ENCODE measurements around the gene KIAA0232. TPM values are rescaled to one million over a fixed set of nuclear protein-coding genes. Genes with fewer than 3 reads are reported as not detected.

Gene KIAA0232
- total RNA-seq, 1 experiment from 2014 or later: 15.6 TPM

GRCh38 chr4:6892190-6892908, 109.8 kb downstream of the KIAA0232 start:
- DNase-seq (ENCODE audit: unreplicated experiment): no peak
- CTCF ChIA-PET: interaction anchor here (0.6 to 1.4 kb wide), 8 partner anchors 19 to 395 kb away, joined by 3 to 5 read pairs (median 3); no protein-coding TSS in a partner anchor
- POLR2A ChIA-PET: no interaction called here
- no TSS peak for BruUV-seq (replicated peaks)
- H3K27ac Mint-ChIP-seq (ENCODE audit: low read depth, unreplicated experiment): no peak overlapping the region
- peaks cover 4% of the 10 kb centered on the region for H3K4me1 Mint-ChIP-seq (ENCODE audit: insufficient read depth, unreplicated experiment)
- intact Hi-C loops (cut with micrococcal nuclease): loop anchor here (5.0 kb wide), 1 partner anchor 180 kb away; no protein-coding TSS in a partner anchor
- no peaks in the 10 kb centered on the region for H3K27me3 Mint-ChIP-seq (ENCODE audit: insufficient read depth, unreplicated experiment)
- H3K36me3 Mint-ChIP-seq (ENCODE audit: insufficient read depth, unreplicated experiment): peaks cover 11% of the 10 kb centered on the region
- TF ChIP-seq CTCF (IDR thresholded peaks at IDR 0.05; ENCODE audit: unreplicated experiment): no peak
- no peaks in the 10 kb centered on the region for H3K9me3 Mint-ChIP-seq (ENCODE audit: unreplicated experiment)
- no peak overlapping the region for H3K4me3 Mint-ChIP-seq (ENCODE audit: unreplicated experiment)

- ChIA-PET CTCF (interaction anchor here (0.6 to 1.4 kb wide), 8 partner anchors 19 to 395 kb away, joined by 3 to 5 read pairs (median 3); partner anchors contain the start of gene MRFAP1), POLR2A (no interaction called here)
These were observed 110.3 kb downstream of the KIAA0232 start for GRCh38 chr4:6892909-6893202.

GRCh38 chr4:6893449-6894085, 111.0 kb downstream of the KIAA0232 start:
- POLR2A ChIA-PET: interaction anchor here (0.6 kb wide), 1 partner anchor 72 kb away, joined by 3 read pairs; no protein-coding TSS in a partner anchor
- Mint-ChIP-seq H3K36me3 (ENCODE audit: insufficient read depth, unreplicated experiment) (peaks cover under 1% of the 10 kb centered on the region), H3K27ac (ENCODE audit: low read depth, unreplicated experiment) (no peak overlapping the region), H3K9me3 (ENCODE audit: unreplicated experiment) (no peaks in the 10 kb centered on the region), H3K4me3 (ENCODE audit: unreplicated experiment) (no peak overlapping the region), H3K4me1 (ENCODE audit: insufficient read depth, unreplicated experiment) (peaks cover 4% of the 10 kb centered on the region), H3K27me3 (ENCODE audit: insufficient read depth, unreplicated experiment) (no peaks in the 10 kb centered on the region)
- TF ChIP-seq CTCF (IDR thresholded peaks at IDR 0.05; ENCODE audit: unreplicated experiment): no peak
- CTCF ChIA-PET: interaction anchor here (0.6 to 1.3 kb wide), 5 partner anchors 20 to 253 kb away, joined by 3 to 5 read pairs (median 3); partner anchors contain the start of gene MRFAP1
- BruUV-seq (replicated peaks): no TSS peak
- no peak for DNase-seq (ENCODE audit: unreplicated experiment)
- intact Hi-C loops (cut with micrococcal nuclease): loop anchor here (5.0 kb wide), 1 partner anchor 179 kb away; no protein-coding TSS in a partner anchor

More at GRCh38 chr4:6892909-6893202, 110.3 kb downstream of the KIAA0232 start:
- Mint-ChIP-seq H3K27me3 (ENCODE audit: insufficient read depth, unreplicated experiment) (no peaks in the 10 kb centered on the region), H3K4me3 (ENCODE audit: unreplicated experiment) (no peak overlapping the region), H3K9me3 (ENCODE audit: unreplicated experiment) (no peaks in the 10 kb centered on the region), H3K27ac (ENCODE audit: low read depth, unreplicated experiment) (no peak overlapping the region), H3K36me3 (ENCODE audit: insufficient read depth, unreplicated experiment) (peaks cover 7% of the 10 kb centered on the region), H3K4me1 (ENCODE audit: insufficient read depth, unreplicated experiment) (peaks cover 4% of the 10 kb centered on the region)
- intact Hi-C loops (cut with micrococcal nuclease): loop anchor here (5.0 kb wide), 1 partner anchor 179 kb away; no protein-coding TSS in a partner anchor
- TF ChIP-seq CTCF (IDR thresholded peaks at IDR 0.05; ENCODE audit: unreplicated experiment): no peak
- no TSS peak for BruUV-seq (replicated peaks)
- DNase-seq (ENCODE audit: unreplicated experiment): no peak

GRCh38 chr4:6894086-6894478, 111.6 kb downstream of the KIAA0232 start:
- CTCF ChIA-PET: no interaction called here
- POLR2A ChIA-PET: no interaction called here
- no peak overlapping the region for H3K27ac Mint-ChIP-seq (ENCODE audit: low read depth, unreplicated experiment)

More at GRCh38 chr4:6894086-6894478, 111.6 kb downstream of the KIAA0232 start:
- no peaks in the 10 kb centered on the region for H3K36me3 Mint-ChIP-seq (ENCODE audit: insufficient read depth, unreplicated experiment)
- H3K4me3 Mint-ChIP-seq (ENCODE audit: unreplicated experiment): no peak overlapping the region
- intact Hi-C loops (cut with micrococcal nuclease): loop anchor here (5.0 kb wide), 1 partner anchor 178 kb away; no protein-coding TSS in a partner anchor
- BruUV-seq (replicated peaks): no TSS peak
- no peak for DNase-seq (ENCODE audit: unreplicated experiment)
- TF ChIP-seq CTCF (IDR thresholded peaks at IDR 0.05; ENCODE audit: unreplicated experiment): no peak
- no peaks in the 10 kb centered on the region for H3K27me3 Mint-ChIP-seq (ENCODE audit: insufficient read depth, unreplicated experiment)
- H3K4me1 Mint-ChIP-seq (ENCODE audit: insufficient read depth, unreplicated experiment): peaks cover 4% of the 10 kb centered on the region
- H3K9me3 Mint-ChIP-seq (ENCODE audit: unreplicated experiment): no peaks in the 10 kb centered on the region
